ENCODE data around the gene PDE4D. TPM values are rescaled to one million over a fixed set of nuclear protein-coding genes. Genes with fewer than 3 reads are reported as not detected.

PDE4D gene
- total RNA-seq, 1 donor from 2014 or later = 2.3 TPM

DNA sequence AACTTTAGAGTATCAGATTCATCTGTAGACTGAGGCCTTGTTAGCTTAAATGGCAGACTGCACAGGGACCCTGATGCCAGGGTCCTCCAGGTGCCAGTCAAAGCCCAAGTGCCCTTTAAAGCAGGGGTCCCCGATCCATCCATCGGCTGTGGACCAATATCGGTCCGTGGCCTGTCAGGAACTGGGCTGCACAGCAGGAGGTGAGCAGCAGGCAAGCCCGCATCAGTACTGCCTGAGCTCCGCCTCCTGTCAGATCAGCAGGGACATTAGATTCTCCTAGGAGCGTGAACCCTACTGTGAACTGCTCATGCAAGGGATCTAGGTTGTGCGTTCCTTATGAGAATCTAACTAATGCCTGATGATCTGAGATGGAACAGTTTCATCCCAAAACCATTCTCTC, 907.2 kb downstream of the PDE4D start:
- H3K4me2 ChIP-seq = no peak overlapping the region
- peaks cover 18% of the 10 kb centered on the region for H3K4me1 ChIP-seq
- H3F3A ChIP-seq (ENCODE audit: low read depth) = no peaks in the 10 kb centered on the region
- H3K4me1 Mint-ChIP-seq = peaks cover 6% of the 10 kb centered on the region
- no peaks in the 10 kb centered on the region for H4K20me1 ChIP-seq (ENCODE audit: low read depth)
- H2AFZ ChIP-seq (replicated peaks) = peak overlapping the region; percentile 26
- no peak overlapping the region for H3K27ac ChIP-seq
- H3K4me3 ChIP-seq = no peak overlapping the region
- H3K9me3 Mint-ChIP-seq = no peaks in the 10 kb centered on the region
- H3K4me3 Mint-ChIP-seq = no peak overlapping the region
- TF ChIP-seq EZH2phosphoT487 (IDR thresholded peaks at IDR 0.05) (no peak), EZH2 (IDR thresholded peaks at IDR 0.05) (no peak)
- TF ChIP-seq, protein P1, sequence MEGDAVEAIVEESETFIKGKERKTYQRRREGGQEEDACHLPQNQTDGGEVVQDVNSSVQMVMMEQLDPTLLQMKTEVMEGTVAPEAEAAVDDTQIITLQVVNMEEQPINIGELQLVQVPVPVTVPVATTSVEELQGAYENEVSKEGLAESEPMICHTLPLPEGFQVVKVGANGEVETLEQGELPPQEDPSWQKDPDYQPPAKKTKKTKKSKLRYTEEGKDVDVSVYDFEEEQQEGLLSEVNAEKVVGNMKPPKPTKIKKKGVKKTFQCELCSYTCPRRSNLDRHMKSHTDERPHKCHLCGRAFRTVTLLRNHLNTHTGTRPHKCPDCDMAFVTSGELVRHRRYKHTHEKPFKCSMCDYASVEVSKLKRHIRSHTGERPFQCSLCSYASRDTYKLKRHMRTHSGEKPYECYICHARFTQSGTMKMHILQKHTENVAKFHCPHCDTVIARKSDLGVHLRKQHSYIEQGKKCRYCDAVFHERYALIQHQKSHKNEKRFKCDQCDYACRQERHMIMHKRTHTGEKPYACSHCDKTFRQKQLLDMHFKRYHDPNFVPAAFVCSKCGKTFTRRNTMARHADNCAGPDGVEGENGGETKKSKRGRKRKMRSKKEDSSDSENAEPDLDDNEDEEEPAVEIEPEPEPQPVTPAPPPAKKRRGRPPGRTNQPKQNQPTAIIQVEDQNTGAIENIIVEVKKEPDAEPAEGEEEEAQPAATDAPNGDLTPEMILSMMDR (IDR thresholded peaks at IDR 0.05) = no peak
- DNase-seq (ENCODE audit: low spot score) = no peak
- H3K27me3 Mint-ChIP-seq (ENCODE audit: insufficient read depth, low read depth) = no peaks in the 10 kb centered on the region
- no peaks in the 10 kb centered on the region for H3K79me2 ChIP-seq (ENCODE audit: low read depth)
- no peaks in the 10 kb centered on the region for H3K27me3 ChIP-seq
- peaks cover 11% of the 10 kb centered on the region for H3K36me3 Mint-ChIP-seq
- H3K9ac ChIP-seq = no peak overlapping the region
- H3K36me3 ChIP-seq = no peaks in the 10 kb centered on the region
- no peak overlapping the region for H3K27ac Mint-ChIP-seq
- H3K9me3 ChIP-seq (ENCODE audit: low read depth) = no peaks in the 10 kb centered on the region

DNA sequence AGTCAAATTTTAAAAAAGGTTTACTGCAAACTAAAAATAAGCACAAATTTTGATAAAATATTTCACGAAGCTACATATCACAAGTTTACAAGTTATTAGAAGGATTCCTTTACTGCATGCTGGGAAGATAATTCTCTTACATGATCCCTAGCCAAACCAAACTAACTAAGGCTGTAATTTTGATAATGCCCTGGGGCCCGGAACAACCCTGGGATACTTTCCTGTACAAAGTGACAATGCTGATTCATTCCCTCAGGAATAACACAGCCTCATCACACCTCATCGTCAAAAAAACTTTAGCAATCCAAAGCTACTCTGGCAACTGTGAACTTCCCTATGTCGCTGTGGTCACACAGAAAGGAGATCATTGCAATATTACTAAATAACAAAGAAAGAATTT, 907.8 kb downstream of the PDE4D start:
- Histone ChIP-seq H3K36me3 (no peaks in the 10 kb centered on the region), H3K27ac (no peak overlapping the region), H3K79me2 (ENCODE audit: low read depth) (no peaks in the 10 kb centered on the region), H3K4me3 (no peak overlapping the region), H3K9me3 (ENCODE audit: low read depth) (no peaks in the 10 kb centered on the region), H3K9ac (no peak overlapping the region), H3K4me1 (peaks cover 21% of the 10 kb centered on the region), H2AFZ (replicated peaks) (peak overlapping the region; percentile 26), H3F3A (ENCODE audit: low read depth) (no peaks in the 10 kb centered on the region), H3K27me3 (no peaks in the 10 kb centered on the region), H3K4me2 (peak overlapping the region; percentile 4), H4K20me1 (ENCODE audit: low read depth) (no peaks in the 10 kb centered on the region)
- Mint-ChIP-seq H3K27me3 (ENCODE audit: insufficient read depth, low read depth) (no peaks in the 10 kb centered on the region), H3K36me3 (peaks cover 15% of the 10 kb centered on the region), H3K4me3 (no peak overlapping the region), H3K4me1 (peaks cover 10% of the 10 kb centered on the region), H3K27ac (no peak overlapping the region), H3K9me3 (peaks cover 3% of the 10 kb centered on the region)
- no peak for TF ChIP-seq EZH2 (IDR thresholded peaks at IDR 0.05)
- no peak for TF ChIP-seq EZH2phosphoT487 (IDR thresholded peaks at IDR 0.05)
- TF ChIP-seq, protein P1 (IDR thresholded peaks at IDR 0.05) = no peak
- no peak for DNase-seq (ENCODE audit: low spot score)

DNA sequence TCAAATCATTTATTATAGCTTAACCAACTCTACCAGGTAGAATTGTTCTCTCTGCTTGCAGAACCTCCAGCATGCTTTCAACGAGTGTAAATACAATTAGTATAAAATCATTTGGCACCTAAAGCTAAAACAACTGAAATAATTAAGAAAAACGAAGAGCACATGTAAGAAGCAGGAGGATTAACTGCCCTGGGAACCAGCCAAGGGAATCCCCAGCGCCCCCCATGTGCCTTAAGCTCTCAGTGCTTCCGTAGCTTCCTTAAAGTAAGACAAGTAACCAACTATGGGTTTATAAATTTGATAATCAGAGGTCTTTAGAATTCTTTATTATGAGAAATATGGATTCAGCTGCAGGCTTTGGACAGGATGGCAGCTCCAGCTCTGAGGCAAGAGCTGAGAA, 908.2 kb downstream of the PDE4D start:
- H3K36me3 ChIP-seq = no peaks in the 10 kb centered on the region
- H3K9ac ChIP-seq = no peak overlapping the region
- TF ChIP-seq, protein P1 (IDR thresholded peaks at IDR 0.05) = no peak
- no peak for TF ChIP-seq EZH2phosphoT487 (IDR thresholded peaks at IDR 0.05)
- no peak for TF ChIP-seq EZH2 (IDR thresholded peaks at IDR 0.05)
- peak; percentile 33 for DNase-seq (ENCODE audit: low spot score)
- no peak overlapping the region for H2AFZ ChIP-seq (replicated peaks)
- no peaks in the 10 kb centered on the region for H3F3A ChIP-seq (ENCODE audit: low read depth)
- no peaks in the 10 kb centered on the region for H3K9me3 ChIP-seq (ENCODE audit: low read depth)
- H4K20me1 ChIP-seq (ENCODE audit: low read depth) = no peaks in the 10 kb centered on the region
- peak overlapping the region; percentile 4 for H3K4me2 ChIP-seq
- peaks cover 14% of the 10 kb centered on the region for H3K4me1 Mint-ChIP-seq
- no peaks in the 10 kb centered on the region for H3K27me3 Mint-ChIP-seq (ENCODE audit: insufficient read depth, low read depth)
- H3K27ac ChIP-seq = no peak overlapping the region
- H3K36me3 Mint-ChIP-seq = peaks cover 17% of the 10 kb centered on the region
- H3K9me3 Mint-ChIP-seq = peaks cover 3% of the 10 kb centered on the region
- H3K4me3 ChIP-seq = no peak overlapping the region
- no peaks in the 10 kb centered on the region for H3K79me2 ChIP-seq (ENCODE audit: low read depth)
- no peak overlapping the region for H3K4me3 Mint-ChIP-seq
- no peak overlapping the region for H3K27ac Mint-ChIP-seq
- H3K4me1 ChIP-seq = peaks cover 25% of the 10 kb centered on the region
- no peaks in the 10 kb centered on the region for H3K27me3 ChIP-seq

Data from neural progenitor cell (in vitro differentiated cells).